Measurements from ENCODE around the gene PPT1.

Gene PPT1

DNA sequence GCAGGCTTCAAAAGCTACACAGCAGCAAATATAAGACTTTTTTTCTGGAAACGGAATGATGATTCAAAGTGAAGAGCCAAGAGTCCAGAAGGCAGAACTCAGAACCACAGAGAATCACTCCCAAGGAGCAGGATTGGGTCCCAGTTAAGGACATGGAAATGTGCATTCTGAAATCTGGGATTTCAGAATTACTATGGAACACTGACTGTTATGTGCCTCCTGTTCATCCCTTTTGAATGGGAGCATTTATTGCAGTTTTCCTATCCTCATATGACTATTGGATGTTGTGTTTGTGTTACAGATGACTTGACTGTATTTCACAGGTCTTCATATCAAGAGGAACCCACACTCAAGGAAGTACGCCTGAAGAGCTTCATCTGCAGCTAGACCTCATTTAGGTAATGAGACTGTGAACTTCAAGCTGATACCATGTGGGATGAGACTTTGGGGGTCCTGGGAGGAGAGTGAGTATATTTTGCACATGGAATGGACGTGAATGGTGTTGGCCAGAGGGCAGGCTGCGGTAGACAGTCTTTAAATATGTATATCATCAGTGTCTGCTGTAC, 73.6 kb downstream of the PPT1 start:
- DNase-seq: no peak
